A549 (cell line): ENCODE data around the gene PLD2.

Source experiments
- BHLHE40 ChIP-seq: IDR thresholded peaks from 2 replicates; pipeline ENCODE4 v1.6.1; 2012; ENCODE audit warnings: low read depth, low read length, inconsistent platforms
- CBX2 ChIP-seq: fragments of 200-600 bp; sonication (generic); IDR thresholded peaks from 2 replicates; pipeline ENCODE4 v1.6.1; 2016; ENCODE audit warnings: low read depth, mild to moderate bottlenecking, borderline replicate concordance
- EP300 ChIP-seq, 2 experiments: fragments of >200 bp; sonication (Bioruptor Twin); formaldehyde crosslinking; IDR thresholded peaks; 2 replicates in 1 of 2; 3 replicates in 1 of 2; pipeline ENCODE4 v1.6.1; 2016 to 2017
- MAFK ChIP-seq: fragments of 450-650 bp; IDR thresholded peaks from 2 replicates; pipeline ENCODE4 v1.6.1; 2014; ENCODE audit not compliant: partially characterized antibody
- POLR2A ChIP-seq: IDR thresholded peaks from 2 replicates; pipeline ENCODE4 v1.6.1; 2012; ENCODE audit warnings: mild to moderate bottlenecking, low read length
- RAD21 ChIP-seq, 2 experiments: fragments of >200 bp in 1 of 2; sonication (Bioruptor Twin) in 1 of 2; formaldehyde crosslinking in 1 of 2; IDR thresholded peaks in 1 of 2; conservative IDR thresholded peaks in 1 of 2; 2 replicates in 1 of 2; 3 replicates in 1 of 2; pipeline ENCODE4 v1.6.1; 2012 to 2018; ENCODE audit warnings: inconsistent platforms in 1 of 2
- RFX5 ChIP-seq: fragments of 450-650 bp; IDR thresholded peaks from 2 replicates; pipeline ENCODE4 v1.7.1; 2014; ENCODE audit warnings: antibody characterized with exemption, mild to moderate bottlenecking, moderate library complexity
- TF ChIP-seq, protein P1 (sequence below): fragments of >200 bp; sonication (Bioruptor Twin); formaldehyde crosslinking; IDR thresholded peaks from 3 replicates; pipeline ENCODE4 v1.5.1; 2016
- TF ChIP-seq, protein P2 (sequence below): fragments of 200-600 bp; sonication (generic); IDR thresholded peaks from 2 replicates; pipeline ENCODE4 v1.6.1; 2016; ENCODE audit warnings: antibody characterized with exemption, mild to moderate bottlenecking, moderate library complexity
- TF ChIP-seq, protein P3 (sequence below): fragments of 450-650 bp; IDR thresholded peaks from 2 replicates; pipeline ENCODE4 v1.6.1; 2014; ENCODE audit warnings: antibody characterized with exemption
- TF ChIP-seq, protein P4 (sequence below): IDR thresholded peaks from 2 replicates; pipeline ENCODE4 v1.6.1; 2012

DNA sequence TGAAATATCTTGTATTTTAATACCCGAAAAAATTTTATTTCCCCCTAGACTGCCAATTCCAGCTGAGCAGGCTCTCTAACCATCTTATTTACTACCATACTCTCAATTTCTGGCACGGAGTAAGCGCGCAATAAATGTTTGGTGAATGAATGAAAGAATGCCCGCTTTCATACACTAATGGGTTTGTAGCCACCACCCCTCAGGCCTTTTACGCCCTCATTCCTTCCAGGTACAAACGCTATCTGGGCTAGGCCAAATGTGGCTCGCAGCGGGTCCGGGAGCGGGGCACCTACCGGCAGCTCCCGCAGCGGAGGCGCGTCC, 536 bp upstream of the PLD2 start:
- TF ChIP-seq, protein P1, sequence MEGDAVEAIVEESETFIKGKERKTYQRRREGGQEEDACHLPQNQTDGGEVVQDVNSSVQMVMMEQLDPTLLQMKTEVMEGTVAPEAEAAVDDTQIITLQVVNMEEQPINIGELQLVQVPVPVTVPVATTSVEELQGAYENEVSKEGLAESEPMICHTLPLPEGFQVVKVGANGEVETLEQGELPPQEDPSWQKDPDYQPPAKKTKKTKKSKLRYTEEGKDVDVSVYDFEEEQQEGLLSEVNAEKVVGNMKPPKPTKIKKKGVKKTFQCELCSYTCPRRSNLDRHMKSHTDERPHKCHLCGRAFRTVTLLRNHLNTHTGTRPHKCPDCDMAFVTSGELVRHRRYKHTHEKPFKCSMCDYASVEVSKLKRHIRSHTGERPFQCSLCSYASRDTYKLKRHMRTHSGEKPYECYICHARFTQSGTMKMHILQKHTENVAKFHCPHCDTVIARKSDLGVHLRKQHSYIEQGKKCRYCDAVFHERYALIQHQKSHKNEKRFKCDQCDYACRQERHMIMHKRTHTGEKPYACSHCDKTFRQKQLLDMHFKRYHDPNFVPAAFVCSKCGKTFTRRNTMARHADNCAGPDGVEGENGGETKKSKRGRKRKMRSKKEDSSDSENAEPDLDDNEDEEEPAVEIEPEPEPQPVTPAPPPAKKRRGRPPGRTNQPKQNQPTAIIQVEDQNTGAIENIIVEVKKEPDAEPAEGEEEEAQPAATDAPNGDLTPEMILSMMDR: no peak
- TF ChIP-seq POLR2A (no peak), EP300 (IDR thresholded peaks at IDR 0.05) (no peak), BHLHE40 (no peak), MAFK (no peak), RFX5 (no peak), RAD21 (conservative IDR thresholded peaks at IDR 0.05 in 1 of 2, IDR thresholded peaks at IDR 0.05 in 1 of 2) (no peak), CBX2 (no peak)
- TF ChIP-seq, protein P2, sequence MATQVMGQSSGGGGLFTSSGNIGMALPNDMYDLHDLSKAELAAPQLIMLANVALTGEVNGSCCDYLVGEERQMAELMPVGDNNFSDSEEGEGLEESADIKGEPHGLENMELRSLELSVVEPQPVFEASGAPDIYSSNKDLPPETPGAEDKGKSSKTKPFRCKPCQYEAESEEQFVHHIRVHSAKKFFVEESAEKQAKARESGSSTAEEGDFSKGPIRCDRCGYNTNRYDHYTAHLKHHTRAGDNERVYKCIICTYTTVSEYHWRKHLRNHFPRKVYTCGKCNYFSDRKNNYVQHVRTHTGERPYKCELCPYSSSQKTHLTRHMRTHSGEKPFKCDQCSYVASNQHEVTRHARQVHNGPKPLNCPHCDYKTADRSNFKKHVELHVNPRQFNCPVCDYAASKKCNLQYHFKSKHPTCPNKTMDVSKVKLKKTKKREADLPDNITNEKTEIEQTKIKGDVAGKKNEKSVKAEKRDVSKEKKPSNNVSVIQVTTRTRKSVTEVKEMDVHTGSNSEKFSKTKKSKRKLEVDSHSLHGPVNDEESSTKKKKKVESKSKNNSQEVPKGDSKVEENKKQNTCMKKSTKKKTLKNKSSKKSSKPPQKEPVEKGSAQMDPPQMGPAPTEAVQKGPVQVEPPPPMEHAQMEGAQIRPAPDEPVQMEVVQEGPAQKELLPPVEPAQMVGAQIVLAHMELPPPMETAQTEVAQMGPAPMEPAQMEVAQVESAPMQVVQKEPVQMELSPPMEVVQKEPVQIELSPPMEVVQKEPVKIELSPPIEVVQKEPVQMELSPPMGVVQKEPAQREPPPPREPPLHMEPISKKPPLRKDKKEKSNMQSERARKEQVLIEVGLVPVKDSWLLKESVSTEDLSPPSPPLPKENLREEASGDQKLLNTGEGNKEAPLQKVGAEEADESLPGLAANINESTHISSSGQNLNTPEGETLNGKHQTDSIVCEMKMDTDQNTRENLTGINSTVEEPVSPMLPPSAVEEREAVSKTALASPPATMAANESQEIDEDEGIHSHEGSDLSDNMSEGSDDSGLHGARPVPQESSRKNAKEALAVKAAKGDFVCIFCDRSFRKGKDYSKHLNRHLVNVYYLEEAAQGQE: no peak
- TF ChIP-seq, protein P3, sequence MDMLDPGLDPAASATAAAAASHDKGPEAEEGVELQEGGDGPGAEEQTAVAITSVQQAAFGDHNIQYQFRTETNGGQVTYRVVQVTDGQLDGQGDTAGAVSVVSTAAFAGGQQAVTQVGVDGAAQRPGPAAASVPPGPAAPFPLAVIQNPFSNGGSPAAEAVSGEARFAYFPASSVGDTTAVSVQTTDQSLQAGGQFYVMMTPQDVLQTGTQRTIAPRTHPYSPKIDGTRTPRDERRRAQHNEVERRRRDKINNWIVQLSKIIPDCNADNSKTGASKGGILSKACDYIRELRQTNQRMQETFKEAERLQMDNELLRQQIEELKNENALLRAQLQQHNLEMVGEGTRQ: no peak
- TF ChIP-seq, protein P4, sequence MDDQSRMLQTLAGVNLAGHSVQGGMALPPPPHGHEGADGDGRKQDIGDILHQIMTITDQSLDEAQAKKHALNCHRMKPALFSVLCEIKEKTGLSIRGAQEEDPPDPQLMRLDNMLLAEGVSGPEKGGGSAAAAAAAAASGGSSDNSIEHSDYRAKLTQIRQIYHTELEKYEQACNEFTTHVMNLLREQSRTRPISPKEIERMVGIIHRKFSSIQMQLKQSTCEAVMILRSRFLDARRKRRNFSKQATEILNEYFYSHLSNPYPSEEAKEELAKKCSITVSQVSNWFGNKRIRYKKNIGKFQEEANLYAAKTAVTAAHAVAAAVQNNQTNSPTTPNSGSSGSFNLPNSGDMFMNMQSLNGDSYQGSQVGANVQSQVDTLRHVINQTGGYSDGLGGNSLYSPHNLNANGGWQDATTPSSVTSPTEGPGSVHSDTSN: no peak
